Endodermal cell (in vitro differentiated cells): ENCODE results near the gene MPG. TPM values are rescaled to one million over a fixed set of nuclear protein-coding genes. Genes with fewer than 3 reads are reported as not detected.

Source experiments
- DNase-seq: peaks from one replicate; pipeline ENCODE4 v3.0.0-alpha.2; 2017
- H3K27ac ChIP-seq: 2 replicates; pipeline ENCODE4 v1.5.1; 2013; ENCODE audit warnings: mild to moderate bottlenecking, low read depth, low read length, moderate library complexity
- H3K27me3 ChIP-seq: 2 replicates; pipeline ENCODE4 v1.6.1; 2013; ENCODE audit warnings: mild to moderate bottlenecking, low read length, moderate library complexity; ENCODE audit not compliant: insufficient read depth, control insufficient read depth, poor library complexity, severe bottlenecking
- H3K36me3 ChIP-seq: 2 replicates; pipeline ENCODE4 v1.7.0; 2013; ENCODE audit warnings: mild to moderate bottlenecking, low read length, moderate library complexity; ENCODE audit not compliant: control insufficient read depth, insufficient read depth
- H3K4me1 ChIP-seq: one replicate; pipeline ENCODE4 v1.7.0; 2013; ENCODE audit warnings: low read length; ENCODE audit not compliant: control insufficient read depth, insufficient read depth
- H3K4me3 ChIP-seq: 2 replicates; pipeline ENCODE4 v1.5.1; 2013; ENCODE audit warnings: mild to moderate bottlenecking, low read length, moderate library complexity
- H3K9ac ChIP-seq: 2 replicates; pipeline ENCODE4 v1.6.1; 2013; ENCODE audit warnings: mild to moderate bottlenecking, low read length, moderate library complexity; ENCODE audit not compliant: poor library complexity, severe bottlenecking; ENCODE audit errors: extremely low read depth
- H3K9me3 ChIP-seq: 2 replicates; pipeline ENCODE4 v1.6.1; 2013; ENCODE audit warnings: mild to moderate bottlenecking, low read length, moderate library complexity; ENCODE audit not compliant: control insufficient read depth
- H3K27ac Mint-ChIP-seq: 2 replicates; pipeline ENCODE4 v1.8.0; 2020; ENCODE audit warnings: mixed read lengths
- H3K27me3 Mint-ChIP-seq: 2 replicates; pipeline ENCODE4 v1.8.0; 2021; ENCODE audit warnings: mild to moderate bottlenecking, mixed read lengths; ENCODE audit not compliant: insufficient read depth
- H3K36me3 Mint-ChIP-seq: 2 replicates; pipeline ENCODE4 v1.8.0; 2020; ENCODE audit warnings: low read depth, mixed read lengths
- H3K4me1 Mint-ChIP-seq: 2 replicates; pipeline ENCODE4 v1.8.0; 2020; ENCODE audit warnings: mixed read lengths
- H3K4me3 Mint-ChIP-seq: 2 replicates; pipeline ENCODE4 v1.8.0; 2020; ENCODE audit warnings: mild to moderate bottlenecking, moderate library complexity, mixed read lengths
- H3K9me3 Mint-ChIP-seq: 2 replicates; pipeline ENCODE4 v1.8.0; 2020; ENCODE audit warnings: mild to moderate bottlenecking, mixed read lengths
- WGBS, 2 experiments: methylation state at CpG; one replicate each; pipeline versions ENCODE4 v1.1.5 to v1.1.7; 2013; ENCODE audit warnings: missing lambda C conversion rate in 2 of 2, mixed read lengths in 1 of 2; ENCODE audit not compliant: insufficient coverage in 1 of 2, insufficient read length in 1 of 2; 5-methylcytosine and 5-hydroxymethylcytosine counted together
- total RNA-seq, 2 donors: library from RNA; stranded (reverse); fragmentation: NEBNext Ultra II Directional in 1 of 2; extraction: Animal tissue kit (Norgen Biotek cat#: 25700) in 1 of 2; gene quantifications; 2 replicates in 1 of 2; 3 replicates in 1 of 2; pipeline ENCODE4 v1.2.1, GENCODE V29; 2021
- TF ChIP-seq, protein P1 (sequence below): fragments of 200-600 bp; sonication (generic); conservative IDR thresholded peaks from 2 replicates; pipeline ENCODE4 v1.5.0; 2021; ENCODE audit warnings: antibody characterized with exemption, mild to moderate bottlenecking

MPG gene
- total RNA-seq, 2 donors from 2014 or later, result 59.9 to 62.2 TPM

DNA sequence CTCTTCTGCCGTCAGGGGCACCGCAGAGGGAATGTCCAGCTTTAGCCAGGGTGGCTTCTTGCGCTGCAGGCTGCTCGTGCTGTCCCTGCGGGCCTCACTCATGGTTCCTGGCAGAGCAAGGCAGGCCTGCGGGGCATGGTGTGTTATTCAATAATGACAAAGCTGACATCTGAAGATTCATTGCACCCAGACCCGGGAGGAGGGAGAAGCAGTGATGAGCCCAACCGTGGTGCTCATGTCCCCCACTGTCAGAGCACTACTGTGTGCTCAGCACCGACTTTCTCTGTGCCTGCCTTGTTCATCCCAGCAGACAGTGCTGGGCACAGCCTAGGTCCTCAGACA is 13.1 kb upstream of the MPG start:
- H3K4me3 ChIP-seq, result no peak overlapping the region
- no peak for DNase-seq
- no peaks in the 10 kb centered on the region for H3K9me3 ChIP-seq
- no peaks in the 10 kb centered on the region for H3K27me3 ChIP-seq
- H3K9me3 Mint-ChIP-seq, result no peaks in the 10 kb centered on the region
- no peaks in the 10 kb centered on the region for H3K27me3 Mint-ChIP-seq
- H3K27ac Mint-ChIP-seq, result no peak overlapping the region
- no peaks in the 10 kb centered on the region for H3K4me1 ChIP-seq
- no peak overlapping the region for H3K9ac ChIP-seq
- no peak overlapping the region for H3K4me3 Mint-ChIP-seq
- H3K4me1 Mint-ChIP-seq, result peaks cover 15% of the 10 kb centered on the region
- no peak overlapping the region for H3K27ac ChIP-seq
- H3K36me3 ChIP-seq, result peaks cover 25% of the 10 kb centered on the region
- 78 to 85% methylated on average over 7 to 9 of the region's 9 CpGs for WGBS, 2 experiments
- TF ChIP-seq, protein P1, sequence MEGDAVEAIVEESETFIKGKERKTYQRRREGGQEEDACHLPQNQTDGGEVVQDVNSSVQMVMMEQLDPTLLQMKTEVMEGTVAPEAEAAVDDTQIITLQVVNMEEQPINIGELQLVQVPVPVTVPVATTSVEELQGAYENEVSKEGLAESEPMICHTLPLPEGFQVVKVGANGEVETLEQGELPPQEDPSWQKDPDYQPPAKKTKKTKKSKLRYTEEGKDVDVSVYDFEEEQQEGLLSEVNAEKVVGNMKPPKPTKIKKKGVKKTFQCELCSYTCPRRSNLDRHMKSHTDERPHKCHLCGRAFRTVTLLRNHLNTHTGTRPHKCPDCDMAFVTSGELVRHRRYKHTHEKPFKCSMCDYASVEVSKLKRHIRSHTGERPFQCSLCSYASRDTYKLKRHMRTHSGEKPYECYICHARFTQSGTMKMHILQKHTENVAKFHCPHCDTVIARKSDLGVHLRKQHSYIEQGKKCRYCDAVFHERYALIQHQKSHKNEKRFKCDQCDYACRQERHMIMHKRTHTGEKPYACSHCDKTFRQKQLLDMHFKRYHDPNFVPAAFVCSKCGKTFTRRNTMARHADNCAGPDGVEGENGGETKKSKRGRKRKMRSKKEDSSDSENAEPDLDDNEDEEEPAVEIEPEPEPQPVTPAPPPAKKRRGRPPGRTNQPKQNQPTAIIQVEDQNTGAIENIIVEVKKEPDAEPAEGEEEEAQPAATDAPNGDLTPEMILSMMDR, result no peak
- H3K36me3 Mint-ChIP-seq, result peaks cover 17% of the 10 kb centered on the region

DNA sequence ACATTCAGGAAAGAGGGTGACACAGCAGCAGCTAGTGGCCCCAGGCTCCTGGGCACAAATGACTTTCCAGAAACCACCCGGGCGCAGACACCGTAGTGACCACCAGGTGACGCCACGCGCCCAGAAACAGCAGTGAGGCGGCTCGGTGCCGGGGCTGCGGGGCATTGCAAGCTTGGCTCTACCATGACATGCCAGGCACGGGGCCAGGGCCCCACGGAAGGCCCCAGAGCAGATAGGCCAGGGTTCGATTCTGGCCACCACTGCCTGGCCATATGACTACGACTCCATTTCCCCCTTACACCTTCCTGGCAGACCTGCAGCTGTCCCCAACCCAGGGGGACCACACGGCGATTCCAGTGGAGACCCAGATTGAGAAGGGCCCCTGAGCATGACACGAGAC is 12.3 kb upstream of the MPG start:
- Histone ChIP-seq H3K27me3 (no peaks in the 10 kb centered on the region), H3K4me3 (no peak overlapping the region), H3K36me3 (peaks cover 16% of the 10 kb centered on the region), H3K27ac (no peak overlapping the region), H3K4me1 (peaks cover 6% of the 10 kb centered on the region), H3K9me3 (no peaks in the 10 kb centered on the region), H3K9ac (no peak overlapping the region)
- Mint-ChIP-seq H3K36me3 (peaks cover 8% of the 10 kb centered on the region), H3K27me3 (no peaks in the 10 kb centered on the region), H3K27ac (peak overlapping the region; percentile 13), H3K9me3 (no peaks in the 10 kb centered on the region), H3K4me1 (peaks cover 19% of the 10 kb centered on the region), H3K4me3 (no peak overlapping the region)
- WGBS, 2 experiments, result 12 to 37% methylated on average over 9 to 17 of the region's 17 CpGs
- TF ChIP-seq, protein P1, result peak; percentile 93
- peak; percentile 97 for DNase-seq

DNA sequence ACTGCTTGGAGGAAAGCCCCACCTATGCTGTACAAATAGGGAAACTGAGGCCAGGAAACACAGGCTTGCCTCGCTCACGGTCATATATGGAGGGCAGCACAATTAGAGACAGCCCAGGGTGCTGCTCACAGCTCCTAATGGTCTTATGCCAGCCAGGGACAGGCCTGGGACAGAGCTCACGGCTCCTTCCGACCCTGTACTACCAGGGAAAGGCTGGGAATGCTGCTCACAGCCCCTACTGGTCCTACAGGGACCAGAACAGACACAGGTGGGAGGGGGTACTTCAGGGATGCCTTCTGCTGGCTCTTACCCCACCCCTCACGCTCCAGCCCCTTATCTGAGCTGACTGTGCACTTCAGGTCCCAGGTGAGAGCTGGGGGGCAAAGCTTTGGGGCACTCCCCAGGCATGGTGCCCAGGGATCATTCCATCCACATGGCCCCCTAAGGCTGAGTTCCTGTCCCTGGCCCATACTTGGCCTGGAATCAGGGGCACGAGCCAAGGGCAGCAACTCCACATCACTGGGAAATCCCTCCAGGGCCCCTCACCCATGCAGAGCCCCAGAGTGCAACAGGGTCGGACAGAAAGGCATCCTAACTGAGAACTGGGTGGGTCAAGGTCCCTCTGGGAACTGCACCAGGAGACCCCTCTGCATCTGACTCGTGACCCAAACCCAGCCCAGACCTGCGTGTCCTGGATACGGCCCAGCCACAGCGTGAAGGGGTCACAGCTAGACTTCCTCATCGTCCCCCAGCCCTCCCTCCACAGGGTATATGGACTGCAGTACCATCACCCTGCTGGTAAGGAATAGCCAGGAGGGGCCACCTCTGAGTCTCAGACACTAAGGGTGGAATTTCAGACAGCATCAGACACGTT is 11.5 kb upstream of the MPG start:
- Histone ChIP-seq H3K4me1 (peaks cover 12% of the 10 kb centered on the region), H3K36me3 (peaks cover 14% of the 10 kb centered on the region), H3K27me3 (no peaks in the 10 kb centered on the region), H3K9ac (no peak overlapping the region), H3K9me3 (no peaks in the 10 kb centered on the region), H3K27ac (no peak overlapping the region), H3K4me3 (no peak overlapping the region)
- H3K27me3 Mint-ChIP-seq, result no peaks in the 10 kb centered on the region
- H3K27ac Mint-ChIP-seq, result peak overlapping the region; percentile 13
- H3K4me1 Mint-ChIP-seq, result peaks cover 20% of the 10 kb centered on the region
- TF ChIP-seq, protein P1, result no peak
- 92 to 94% methylated on average over 9 to 13 of the region's 13 CpGs for WGBS, 2 experiments
- no peaks in the 10 kb centered on the region for H3K9me3 Mint-ChIP-seq
- no peak overlapping the region for H3K4me3 Mint-ChIP-seq
- DNase-seq, result no peak
- peaks cover 6% of the 10 kb centered on the region for H3K36me3 Mint-ChIP-seq
